Mammary epithelial cell (primary cell): Measurements from ENCODE around the gene KRT14.

Experiments used
- EZH2 ChIP-seq: IDR thresholded peaks from 2 replicates; pipeline ENCODE4 v1.6.1; 2012; ENCODE audit warnings: low read length, inconsistent platforms, borderline replicate concordance
- TF ChIP-seq, protein P1 (sequence below), 2 donors: IDR thresholded peaks in 1 of 2; conservative IDR thresholded peaks in 1 of 2; 2 replicates each; pipeline ENCODE4 v1.5.1; 2011 to 2012; ENCODE audit warnings: inconsistent platforms in 2 of 2, low read length in 2 of 2, mild to moderate bottlenecking in 2 of 2, control low read depth in 1 of 2, low read depth in 1 of 2; ENCODE audit not compliant: insufficient read depth in 1 of 2; ENCODE audit errors: extremely low read depth in 1 of 2

DNA sequence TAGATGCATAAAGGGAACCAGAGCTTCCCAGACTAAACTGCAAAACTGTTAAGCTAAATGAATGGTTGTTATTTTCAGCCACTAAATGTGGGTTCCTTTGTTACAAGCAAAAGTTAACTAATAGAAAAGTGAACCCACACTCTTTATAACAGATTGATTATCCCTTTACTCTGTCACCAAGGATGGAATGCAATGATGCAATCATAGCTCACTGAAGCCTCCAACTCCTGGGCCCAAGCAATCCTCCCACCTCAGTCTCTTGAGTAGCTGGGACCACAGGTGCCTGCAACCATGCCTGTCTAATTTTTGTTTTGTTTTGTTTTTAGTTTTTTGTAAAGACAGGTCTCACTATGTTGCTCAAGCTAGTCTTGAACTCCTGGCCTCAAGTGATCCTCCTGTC is 21.4 kb downstream of the KRT14 start:
- TF ChIP-seq EZH2 = no peak
- TF ChIP-seq, protein P1, sequence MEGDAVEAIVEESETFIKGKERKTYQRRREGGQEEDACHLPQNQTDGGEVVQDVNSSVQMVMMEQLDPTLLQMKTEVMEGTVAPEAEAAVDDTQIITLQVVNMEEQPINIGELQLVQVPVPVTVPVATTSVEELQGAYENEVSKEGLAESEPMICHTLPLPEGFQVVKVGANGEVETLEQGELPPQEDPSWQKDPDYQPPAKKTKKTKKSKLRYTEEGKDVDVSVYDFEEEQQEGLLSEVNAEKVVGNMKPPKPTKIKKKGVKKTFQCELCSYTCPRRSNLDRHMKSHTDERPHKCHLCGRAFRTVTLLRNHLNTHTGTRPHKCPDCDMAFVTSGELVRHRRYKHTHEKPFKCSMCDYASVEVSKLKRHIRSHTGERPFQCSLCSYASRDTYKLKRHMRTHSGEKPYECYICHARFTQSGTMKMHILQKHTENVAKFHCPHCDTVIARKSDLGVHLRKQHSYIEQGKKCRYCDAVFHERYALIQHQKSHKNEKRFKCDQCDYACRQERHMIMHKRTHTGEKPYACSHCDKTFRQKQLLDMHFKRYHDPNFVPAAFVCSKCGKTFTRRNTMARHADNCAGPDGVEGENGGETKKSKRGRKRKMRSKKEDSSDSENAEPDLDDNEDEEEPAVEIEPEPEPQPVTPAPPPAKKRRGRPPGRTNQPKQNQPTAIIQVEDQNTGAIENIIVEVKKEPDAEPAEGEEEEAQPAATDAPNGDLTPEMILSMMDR (conservative IDR thresholded peaks at IDR 0.05 in 1 of 2, IDR thresholded peaks at IDR 0.05 in 1 of 2; ENCODE audit: extremely low read depth in 1 of 2, insufficient read depth in 1 of 2, low read depth in 1 of 2, low read length in 2 of 2) = no peak
